ENCODE measurements around the gene KCTD7.
"Not testable (repeated sequence)": the region's sequence is repeated elsewhere in the genome, so short reads cannot be mapped to it uniquely, and the experiment has no call there.

GRCh38 chr7:66591058-66591798 is 37.5 kb upstream of the KCTD7 start:
- not testable (repeated sequence) for TF ChIP-seq AFF4 (CRISPR knock-in tag; IDR thresholded peaks at IDR 0.05); ZNF687 (CRISPR knock-in tag; IDR thresholded peaks at IDR 0.05); NCOA5 (CRISPR knock-in tag; IDR thresholded peaks at IDR 0.05); ZNF572 (CRISPR knock-in tag; IDR thresholded peaks at IDR 0.05); CREB1 (IDR thresholded peaks at IDR 0.05); CREB1 (CRISPR knock-in tag; IDR thresholded peaks at IDR 0.05); ZNF768 (CRISPR knock-in tag; IDR thresholded peaks at IDR 0.05); CTCF (CRISPR knock-in tag; IDR thresholded peaks at IDR 0.05)

Data from HepG2 (cell line).